Prostate gland (tissue), 2 donors: ENCODE data around the gene GPN2.

Source experiments
- CTCF ChIP-seq, 4 experiments: fragments of 200-600 bp in 2 of 4; fragments of 450-650 bp in 2 of 4; sonication (generic) in 2 of 4; IDR thresholded peaks; 1 replicate in 3 of 4; 2 replicates in 1 of 4; pipeline ENCODE4 v1.5.1; 2016 to 2019; ENCODE audit warnings: antibody characterized with exemption in 4 of 4, mild to moderate bottlenecking in 2 of 4, moderate library complexity in 2 of 4
- POLR2A ChIP-seq: fragments of 450-650 bp; IDR thresholded peaks from one replicate; pipeline ENCODE4 v1.6.1; 2016; ENCODE audit warnings: antibody characterized with exemption, mild to moderate bottlenecking
- POLR2AphosphoS5 ChIP-seq: sonication (generic); formaldehyde crosslinking; IDR thresholded peaks from one replicate; pipeline ENCODE4 v1.6.1; 2017; ENCODE audit warnings: antibody characterized with exemption

GRCh38 chr1:26894263-26894662 lies 4.2 kb upstream of the GPN2 start:
- TF ChIP-seq CTCF (IDR thresholded peaks at IDR 0.05) (no peak), POLR2AphosphoS5 (no peak), POLR2A (no peak)
